NCI-H1417 (cell line): ENCODE results near the gene GFER.
A peak's percentile ranks its signal among the peaks of the same experiment; 100 is the strongest.
"Not testable (repeated sequence)": the region's sequence is repeated elsewhere in the genome, so short reads cannot be mapped to it uniquely, and the experiment has no call there.

Source experiments
- DNase-seq, 3 experiments: peaks; one replicate each; lab custom pipeline; 2025; lab: John Stamatoyannopoulos, UW

GFER gene

GRCh38 chr16:2005646-2006045, 21.7 kb downstream of the GFER start:
- no peak for DNase-seq

- DNase-seq: no peak
Measured at GRCh38 chr16:2006317-2006716, 22.3 kb downstream of the GFER start.

- no peak for DNase-seq
Measured at GRCh38 chr16:2007081-2007836, 23.3 kb downstream of the GFER start.

GRCh38 chr16:2008009-2008526, 24.1 kb downstream of the GFER start:
- DNase-seq: no peak

GRCh38 chr16:2008631-2009163, 24.7 kb downstream of the GFER start:
- peak in 2 of 3 experiments; percentile 31 to 38 for DNase-seq

GRCh38 chr16:2009164-2009711, 25.2 kb downstream of the GFER start:
- peak in 2 of 3 experiments; percentile 59 to 72 for DNase-seq

- DNase-seq: peak; percentile 82 to 98 (median 84)
Measured at GRCh38 chr16:2009791-2010510, 26.0 kb downstream of the GFER start, which contains the start of gene ZNF598. ZNF598 (minus strand) TSS chr16:2009821.

GRCh38 chr16:2011726-2012125, 27.7 kb downstream of the GFER start:
- not testable (repeated sequence) for DNase-seq

- no peak for DNase-seq
Measured at GRCh38 chr16:2013527-2013926, 29.5 kb downstream of the GFER start.

- no peak for DNase-seq
Measured at GRCh38 chr16:2015117-2015946, 31.3 kb downstream of the GFER start.

- no peak for DNase-seq
Measured at GRCh38 chr16:2015947-2016208, 31.9 kb downstream of the GFER start.

GRCh38 chr16:2016407-2016922, 32.5 kb downstream of the GFER start:
- DNase-seq: peak in 1 of 3 experiments; percentile 20

GRCh38 chr16:2019518-2019920, 35.5 kb downstream of the GFER start, which contains the start of gene NPW:
NPW (plus strand) TSS chr16:2019785.
- peak; percentile 42 to 61 (median 53) for DNase-seq

GRCh38 chr16:2019921-2020831, 36.2 kb downstream of the GFER start:
- peak in 2 of 3 experiments; percentile 49 to 53 for DNase-seq

- DNase-seq: no peak
Measured at GRCh38 chr16:2022723-2023091, 38.7 kb downstream of the GFER start.

- DNase-seq: peak; percentile 88 to 98 (median 90)
Measured at GRCh38 chr16:2023092-2024031, 39.4 kb downstream of the GFER start.

- DNase-seq: no peak
Measured at GRCh38 chr16:2024032-2024420, 40.0 kb downstream of the GFER start.

GRCh38 chr16:2025251-2025650, 41.3 kb downstream of the GFER start:
- DNase-seq: no peak

GRCh38 chr16:2025878-2026460, 42.0 kb downstream of the GFER start:
- DNase-seq: no peak
